ENCODE measurements around the gene SDF2L1.

- TF ChIP-seq POLR2A (IDR thresholded peaks at IDR 0.05) (no peak), CTCF (IDR thresholded peaks at IDR 0.05) (no peak), POLR2AphosphoS5 (IDR thresholded peaks at IDR 0.05) (no peak), EP300 (IDR thresholded peaks at IDR 0.05) (no peak)
Observed at GRCh38 chr22:21677606-21678443, 35.7 kb downstream of the SDF2L1 start.

All from suprapubic skin (tissue), 4 donors.